ENCODE data around the gene FAR1.

Gene FAR1

GRCh38 chr11:13694115-13694514 lies 25.6 kb downstream of the FAR1 start:
- Histone ChIP-seq H3K27me3 (ENCODE audit: control insufficient read depth, insufficient read depth, low read length) (no peaks in the 10 kb centered on the region), H3K4me1 (ENCODE audit: control insufficient read depth, low read depth, low read length) (no peaks in the 10 kb centered on the region), H3K27ac (ENCODE audit: low read length) (no peak overlapping the region), H3K4me3 (ENCODE audit: low read length) (no peak overlapping the region), H3K36me3 (ENCODE audit: control insufficient read depth, low read depth, low read length) (peaks cover 14% of the 10 kb centered on the region), H3K9ac (ENCODE audit: low read length) (no peak overlapping the region), H3K9me3 (ENCODE audit: control insufficient read depth, low read depth, low read length) (no peaks in the 10 kb centered on the region)

- Histone ChIP-seq H3K27me3 (ENCODE audit: control insufficient read depth, insufficient read depth, low read length) (no peaks in the 10 kb centered on the region), H3K4me1 (ENCODE audit: control insufficient read depth, low read depth, low read length) (no peaks in the 10 kb centered on the region), H3K27ac (ENCODE audit: low read length) (no peak overlapping the region), H3K36me3 (ENCODE audit: control insufficient read depth, low read depth, low read length) (peaks cover 19% of the 10 kb centered on the region), H3K9ac (ENCODE audit: low read length) (no peak overlapping the region), H3K4me3 (ENCODE audit: low read length) (no peak overlapping the region), H3K9me3 (ENCODE audit: control insufficient read depth, low read depth, low read length) (no peaks in the 10 kb centered on the region)
Measured at GRCh38 chr11:13695886-13696285, 27.4 kb downstream of the FAR1 start.

DNA sequence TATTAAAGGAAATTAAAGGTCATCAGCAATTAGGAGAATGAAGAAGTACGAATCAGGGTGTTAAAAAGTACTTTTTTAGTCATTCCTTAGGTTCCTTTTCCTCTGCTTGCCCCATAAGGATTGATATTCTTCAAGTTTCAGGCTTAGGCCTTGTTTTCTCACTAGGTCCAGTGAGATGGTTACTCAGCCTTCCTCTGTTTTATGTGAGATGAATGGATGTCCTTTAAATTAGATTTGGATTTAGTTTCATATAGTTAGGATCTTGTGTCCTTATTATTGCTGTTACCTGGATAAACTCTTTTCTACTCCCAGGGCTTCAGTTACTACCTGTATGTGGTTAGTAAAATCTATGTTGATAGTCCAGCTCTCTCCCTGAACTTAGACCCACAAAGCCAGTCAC lies 29.2 kb downstream of the FAR1 start:
- Histone ChIP-seq H3K27me3 (ENCODE audit: control insufficient read depth, insufficient read depth, low read length) (no peaks in the 10 kb centered on the region), H3K27ac (ENCODE audit: low read length) (no peak overlapping the region), H3K4me1 (ENCODE audit: control insufficient read depth, low read depth, low read length) (no peaks in the 10 kb centered on the region), H3K9ac (ENCODE audit: low read length) (no peak overlapping the region), H3K4me3 (ENCODE audit: low read length) (no peak overlapping the region), H3K36me3 (ENCODE audit: control insufficient read depth, low read depth, low read length) (peaks cover 34% of the 10 kb centered on the region), H3K9me3 (ENCODE audit: control insufficient read depth, low read depth, low read length) (no peaks in the 10 kb centered on the region)

GRCh38 chr11:13698132-13698531 lies 29.7 kb downstream of the FAR1 start:
- Histone ChIP-seq H3K9ac (ENCODE audit: low read length) (no peak overlapping the region), H3K27ac (ENCODE audit: low read length) (no peak overlapping the region), H3K4me1 (ENCODE audit: control insufficient read depth, low read depth, low read length) (no peaks in the 10 kb centered on the region), H3K36me3 (ENCODE audit: control insufficient read depth, low read depth, low read length) (peaks cover 37% of the 10 kb centered on the region), H3K27me3 (ENCODE audit: control insufficient read depth, insufficient read depth, low read length) (no peaks in the 10 kb centered on the region), H3K9me3 (ENCODE audit: control insufficient read depth, low read depth, low read length) (no peaks in the 10 kb centered on the region), H3K4me3 (ENCODE audit: low read length) (no peak overlapping the region)

GRCh38 chr11:13699041-13699440 lies 30.6 kb downstream of the FAR1 start:
- Histone ChIP-seq H3K9me3 (ENCODE audit: control insufficient read depth, low read depth, low read length) (no peaks in the 10 kb centered on the region), H3K27me3 (ENCODE audit: control insufficient read depth, insufficient read depth, low read length) (no peaks in the 10 kb centered on the region), H3K4me3 (ENCODE audit: low read length) (no peak overlapping the region), H3K9ac (ENCODE audit: low read length) (no peak overlapping the region), H3K36me3 (ENCODE audit: control insufficient read depth, low read depth, low read length) (peaks cover 37% of the 10 kb centered on the region), H3K27ac (ENCODE audit: low read length) (no peak overlapping the region), H3K4me1 (ENCODE audit: control insufficient read depth, low read depth, low read length) (no peaks in the 10 kb centered on the region)

DNA sequence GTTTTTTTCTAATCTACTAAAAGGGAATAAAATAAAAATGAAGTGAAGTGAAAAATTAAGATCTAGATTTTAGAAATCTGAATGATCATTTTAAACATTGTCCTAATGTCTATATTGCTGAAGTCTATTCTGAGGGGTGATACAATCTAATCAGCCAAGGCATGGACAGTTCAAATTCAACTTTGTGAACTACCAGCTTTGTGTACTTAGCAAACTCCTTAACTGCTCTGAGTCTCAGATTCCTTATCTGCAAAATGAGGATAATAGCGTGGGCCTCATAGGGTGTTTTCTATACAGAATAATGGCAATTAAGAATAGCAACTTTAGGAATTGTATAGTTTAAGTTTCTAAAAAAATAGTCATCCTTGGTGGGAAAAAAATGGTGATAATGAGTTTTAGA lies 31.4 kb downstream of the FAR1 start:
- H3K9me3 ChIP-seq (ENCODE audit: control insufficient read depth, low read depth, low read length): no peaks in the 10 kb centered on the region
- no peak overlapping the region for H3K4me3 ChIP-seq (ENCODE audit: low read length)
- no peak overlapping the region for H3K27ac ChIP-seq (ENCODE audit: low read length)
- no peaks in the 10 kb centered on the region for H3K27me3 ChIP-seq (ENCODE audit: control insufficient read depth, insufficient read depth, low read length)
- peaks cover 3% of the 10 kb centered on the region for H3K4me1 ChIP-seq (ENCODE audit: control insufficient read depth, low read depth, low read length)
- peaks cover 35% of the 10 kb centered on the region for H3K36me3 ChIP-seq (ENCODE audit: control insufficient read depth, low read depth, low read length)
- no peak overlapping the region for H3K9ac ChIP-seq (ENCODE audit: low read length)

DNA sequence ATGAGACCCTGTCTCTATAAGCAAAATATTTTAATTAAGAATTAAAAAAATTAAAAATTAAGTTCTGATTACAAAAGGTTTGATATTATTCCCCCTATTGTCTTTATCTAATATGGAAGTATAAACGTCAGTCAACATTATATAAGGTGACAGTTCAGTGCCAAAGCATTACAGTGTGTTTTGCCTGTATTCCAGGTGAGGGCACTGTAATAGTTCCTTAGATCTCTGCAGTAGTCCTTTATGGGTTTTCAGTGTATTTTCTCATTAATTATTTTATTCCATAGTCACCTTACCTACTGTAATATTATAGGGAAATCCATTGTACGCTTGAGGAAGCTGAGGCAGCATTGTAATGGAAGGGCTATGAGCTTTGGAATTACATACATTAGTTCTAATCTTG lies 33.0 kb downstream of the FAR1 start:
- no peaks in the 10 kb centered on the region for H3K9me3 ChIP-seq (ENCODE audit: control insufficient read depth, low read depth, low read length)
- H3K36me3 ChIP-seq (ENCODE audit: control insufficient read depth, low read depth, low read length): peaks cover 27% of the 10 kb centered on the region
- H3K4me3 ChIP-seq (ENCODE audit: low read length): no peak overlapping the region
- no peaks in the 10 kb centered on the region for H3K27me3 ChIP-seq (ENCODE audit: control insufficient read depth, insufficient read depth, low read length)
- H3K4me1 ChIP-seq (ENCODE audit: control insufficient read depth, low read depth, low read length): peaks cover 12% of the 10 kb centered on the region
- H3K27ac ChIP-seq (ENCODE audit: low read length): no peak overlapping the region
- no peak overlapping the region for H3K9ac ChIP-seq (ENCODE audit: low read length)

DNA sequence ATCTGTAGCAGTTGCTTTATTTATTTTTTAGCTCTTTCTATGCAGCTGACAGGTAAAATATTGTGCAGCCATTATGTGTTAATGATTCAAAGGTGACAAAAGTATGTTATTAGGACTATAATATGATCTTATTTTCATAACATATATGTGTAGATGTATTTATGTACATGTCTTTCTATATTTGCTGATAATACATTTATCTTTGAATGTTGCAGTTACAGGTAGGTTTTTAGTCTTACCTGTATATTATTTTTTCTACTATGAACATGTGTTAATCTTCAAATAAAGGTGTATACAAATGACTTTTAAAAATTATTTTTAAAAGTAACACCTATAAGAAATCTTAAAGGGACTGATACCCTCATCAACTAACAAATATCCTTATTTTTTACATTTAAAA lies 33.6 kb downstream of the FAR1 start:
- no peaks in the 10 kb centered on the region for H3K27me3 ChIP-seq (ENCODE audit: control insufficient read depth, insufficient read depth, low read length)
- H3K9ac ChIP-seq (ENCODE audit: low read length): no peak overlapping the region
- no peaks in the 10 kb centered on the region for H3K9me3 ChIP-seq (ENCODE audit: control insufficient read depth, low read depth, low read length)
- H3K36me3 ChIP-seq (ENCODE audit: control insufficient read depth, low read depth, low read length): peaks cover 23% of the 10 kb centered on the region
- no peak overlapping the region for H3K4me3 ChIP-seq (ENCODE audit: low read length)
- no peak overlapping the region for H3K27ac ChIP-seq (ENCODE audit: low read length)
- H3K4me1 ChIP-seq (ENCODE audit: control insufficient read depth, low read depth, low read length): peaks cover 12% of the 10 kb centered on the region

DNA sequence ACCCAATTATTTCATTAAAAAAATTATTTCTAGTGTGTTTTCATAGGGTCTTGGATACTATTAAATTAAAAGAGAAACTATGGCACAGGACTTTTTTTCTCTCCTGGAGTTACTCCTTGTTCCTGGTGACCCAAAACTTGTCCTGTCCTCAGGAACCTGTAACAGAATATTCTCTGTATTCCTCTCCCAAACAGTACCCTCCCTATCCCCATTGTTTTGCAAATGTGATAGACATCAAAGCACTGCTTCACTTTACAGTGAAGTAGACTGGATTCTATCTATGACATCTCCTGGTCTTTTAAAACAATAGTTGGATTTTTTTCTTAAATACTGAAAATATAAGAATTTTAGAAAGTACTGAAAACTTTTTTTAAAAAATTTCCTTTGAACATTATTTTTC lies 37.2 kb downstream of the FAR1 start:
- no peaks in the 10 kb centered on the region for H3K9me3 ChIP-seq (ENCODE audit: control insufficient read depth, low read depth, low read length)
- peaks cover 43% of the 10 kb centered on the region for H3K36me3 ChIP-seq (ENCODE audit: control insufficient read depth, low read depth, low read length)
- H3K4me1 ChIP-seq (ENCODE audit: control insufficient read depth, low read depth, low read length): peaks cover 12% of the 10 kb centered on the region

DNA sequence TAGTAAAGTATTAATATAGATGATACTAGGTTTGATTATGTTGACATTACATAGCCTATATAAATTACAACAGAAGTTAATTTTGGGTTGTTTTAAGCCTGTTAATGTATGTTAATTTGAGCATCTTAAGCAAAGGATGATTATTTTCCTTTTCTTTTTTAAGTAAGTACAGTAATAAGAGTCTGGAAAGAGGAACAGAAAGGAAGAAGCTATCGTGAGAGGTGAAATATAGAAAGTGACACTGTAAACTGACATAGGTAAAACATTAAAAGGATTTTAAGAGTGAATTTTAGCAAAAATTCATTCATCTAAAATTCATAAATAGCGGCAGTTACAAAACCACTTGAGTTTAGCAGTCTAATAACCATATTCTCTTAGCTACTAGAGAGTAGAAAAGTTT lies 45.5 kb downstream of the FAR1 start:
- peaks cover 50% of the 10 kb centered on the region for H3K36me3 ChIP-seq (ENCODE audit: control insufficient read depth, low read depth, low read length)
- H3K9ac ChIP-seq (ENCODE audit: low read length): no peak overlapping the region
- no peaks in the 10 kb centered on the region for H3K4me1 ChIP-seq (ENCODE audit: control insufficient read depth, low read depth, low read length)
- no peaks in the 10 kb centered on the region for H3K9me3 ChIP-seq (ENCODE audit: control insufficient read depth, low read depth, low read length)
- H3K27me3 ChIP-seq (ENCODE audit: control insufficient read depth, insufficient read depth, low read length): no peaks in the 10 kb centered on the region
- no peak overlapping the region for H3K27ac ChIP-seq (ENCODE audit: low read length)
- H3K4me3 ChIP-seq (ENCODE audit: low read length): no peak overlapping the region

More for the DNA sequence above, 37.2 kb downstream of the FAR1 start:
- Histone ChIP-seq H3K27ac (ENCODE audit: low read length) (no peak overlapping the region), H3K4me3 (ENCODE audit: low read length) (no peak overlapping the region), H3K27me3 (ENCODE audit: control insufficient read depth, insufficient read depth, low read length) (no peaks in the 10 kb centered on the region), H3K9ac (ENCODE audit: low read length) (no peak overlapping the region)

- Histone ChIP-seq H3K27ac (ENCODE audit: low read length) (no peak overlapping the region), H3K36me3 (ENCODE audit: control insufficient read depth, low read depth, low read length) (peaks cover 52% of the 10 kb centered on the region), H3K4me1 (ENCODE audit: control insufficient read depth, low read depth, low read length) (no peaks in the 10 kb centered on the region), H3K4me3 (ENCODE audit: low read length) (no peak overlapping the region), H3K9ac (ENCODE audit: low read length) (no peak overlapping the region), H3K9me3 (ENCODE audit: control insufficient read depth, low read depth, low read length) (no peaks in the 10 kb centered on the region), H3K27me3 (ENCODE audit: control insufficient read depth, insufficient read depth, low read length) (no peaks in the 10 kb centered on the region)
Measured at GRCh38 chr11:13717331-13717730, 48.9 kb downstream of the FAR1 start.

- peaks cover 55% of the 10 kb centered on the region for H3K36me3 ChIP-seq (ENCODE audit: control insufficient read depth, low read depth, low read length)
- H3K9ac ChIP-seq (ENCODE audit: low read length): no peak overlapping the region
- H3K4me3 ChIP-seq (ENCODE audit: low read length): no peak overlapping the region
- no peaks in the 10 kb centered on the region for H3K4me1 ChIP-seq (ENCODE audit: control insufficient read depth, low read depth, low read length)
- H3K27me3 ChIP-seq (ENCODE audit: control insufficient read depth, insufficient read depth, low read length): no peaks in the 10 kb centered on the region
- no peak overlapping the region for H3K27ac ChIP-seq (ENCODE audit: low read length)
- no peaks in the 10 kb centered on the region for H3K9me3 ChIP-seq (ENCODE audit: control insufficient read depth, low read depth, low read length)
Measured at GRCh38 chr11:13718394-13718793, 49.9 kb downstream of the FAR1 start.

Measured in iPS-18a (cell line).